H9 (cell line): ENCODE results near the gene CELF6. TPM values are rescaled to one million over a fixed set of nuclear protein-coding genes. Genes with fewer than 3 reads are reported as not detected.

Source experiments
- DNase-seq: peaks from one replicate; pipeline ENCODE4 v3.0.0-alpha.2; 2017
- H2AFZ ChIP-seq: one replicate; pipeline ENCODE4 v1.6.1; 2013; ENCODE audit warnings: mild to moderate bottlenecking, low read length, control low read depth, moderate library complexity
- H2AK5ac ChIP-seq: 2 replicates; pipeline ENCODE4 v1.6.1; 2013; ENCODE audit warnings: low read length, control low read depth, mixed read lengths; ENCODE audit not compliant: insufficient read length
- H2BK120ac ChIP-seq: one replicate; pipeline ENCODE4 v1.6.1; 2013; ENCODE audit warnings: low read depth, mild to moderate bottlenecking, low read length, control low read depth, inconsistent platforms; ENCODE audit not compliant: poor library complexity, severe bottlenecking
- H2BK12ac ChIP-seq: 2 replicates; pipeline ENCODE4 v1.6.1; 2013; ENCODE audit warnings: low read length, control low read depth, mixed read lengths, low read depth; ENCODE audit not compliant: insufficient read length
- H2BK15ac ChIP-seq: 2 replicates; pipeline ENCODE4 v1.6.1; 2013; ENCODE audit warnings: low read depth, low read length, control low read depth
- H2BK20ac ChIP-seq: one replicate; pipeline ENCODE4 v1.6.1; 2013; ENCODE audit warnings: low read depth, mild to moderate bottlenecking, low read length, control low read depth, inconsistent platforms; ENCODE audit not compliant: poor library complexity, severe bottlenecking
- H2BK5ac ChIP-seq: 2 replicates; pipeline ENCODE4 v1.6.1; 2013; ENCODE audit warnings: low read length, control low read depth, mixed read lengths; ENCODE audit not compliant: insufficient read length
- H3K14ac ChIP-seq: 2 replicates; pipeline ENCODE4 v1.6.1; 2013; ENCODE audit warnings: low read length, control low read depth; ENCODE audit not compliant: insufficient read depth
- H3K18ac ChIP-seq: 2 replicates; pipeline ENCODE4 v1.6.1; 2013; ENCODE audit warnings: low read depth, mild to moderate bottlenecking, mixed read lengths, low read length, control low read depth; ENCODE audit not compliant: insufficient read length
- H3K23ac ChIP-seq: 2 replicates; pipeline ENCODE4 v1.6.1; 2013; ENCODE audit warnings: low read length, control low read depth, mixed read lengths, low read depth; ENCODE audit not compliant: insufficient read length
- H3K23me2 ChIP-seq: 2 replicates; pipeline ENCODE4 v1.6.1; 2013; ENCODE audit warnings: low read depth, mild to moderate bottlenecking, mixed read lengths, low read length, control low read depth; ENCODE audit not compliant: insufficient read length, poor library complexity, severe bottlenecking
- H3K27ac ChIP-seq: 2 replicates; pipeline ENCODE4 v1.5.1; 2013; ENCODE audit warnings: low read length, control low read depth, mixed read lengths, low read depth; ENCODE audit not compliant: insufficient read length
- H3K27me3 ChIP-seq: 2 replicates; pipeline ENCODE4 v1.6.1; 2013; ENCODE audit warnings: low read length, control low read depth, inconsistent platforms; ENCODE audit not compliant: insufficient read depth
- H3K4ac ChIP-seq: 2 replicates; pipeline ENCODE4 v1.6.1; 2013; ENCODE audit warnings: low read depth, mild to moderate bottlenecking, control low read depth, inconsistent platforms, low read length, moderate library complexity
- H3K4me1 ChIP-seq: 2 replicates; pipeline ENCODE4 v1.6.1; 2013; ENCODE audit warnings: low read length, control low read depth, inconsistent platforms; ENCODE audit not compliant: insufficient read depth
- H3K4me2 ChIP-seq: 2 replicates; pipeline ENCODE4 v1.6.1; 2013; ENCODE audit warnings: low read length, control low read depth, mixed read lengths; ENCODE audit not compliant: insufficient read length, insufficient read depth
- H3K56ac ChIP-seq: 2 replicates; pipeline ENCODE4 v1.6.1; 2013; ENCODE audit warnings: low read depth, mild to moderate bottlenecking, mixed read lengths, low read length, control low read depth; ENCODE audit not compliant: insufficient read length
- H3K79me1 ChIP-seq: 2 replicates; pipeline ENCODE4 v1.6.1; 2013; ENCODE audit warnings: low read depth, mild to moderate bottlenecking, moderate library complexity, low read length, control low read depth, inconsistent platforms; ENCODE audit not compliant: insufficient read depth, poor library complexity, severe bottlenecking
- H3K79me2 ChIP-seq: 2 replicates; pipeline ENCODE4 v1.6.1; 2013; ENCODE audit warnings: low read length, control low read depth, inconsistent platforms; ENCODE audit not compliant: insufficient read depth
- H3K9ac ChIP-seq: 2 replicates; pipeline ENCODE4 v1.6.1; 2013; ENCODE audit warnings: low read length, control low read depth, mixed read lengths; ENCODE audit not compliant: insufficient read length; ENCODE audit errors: extremely low read depth
- H3K9me3 ChIP-seq: one replicate; pipeline ENCODE4 v1.6.1; 2013; ENCODE audit warnings: low read depth, low read length, inconsistent platforms; ENCODE audit not compliant: control insufficient read depth
- H3T11ph ChIP-seq: one replicate; pipeline ENCODE4 v1.6.1; 2013; ENCODE audit warnings: mild to moderate bottlenecking, low read length, control low read depth, inconsistent platforms
- H4K20me1 ChIP-seq: one replicate; pipeline ENCODE4 v1.6.1; 2013; ENCODE audit not compliant: control insufficient read depth, insufficient read length, insufficient read depth
- H4K5ac ChIP-seq: 2 replicates; pipeline ENCODE4 v1.6.1; 2013; ENCODE audit warnings: low read depth, mild to moderate bottlenecking, mixed read lengths, low read length, control low read depth; ENCODE audit not compliant: insufficient read length
- H4K8ac ChIP-seq: replicated peaks from 2 replicates; pipeline ENCODE4 v1.6.1; 2013; ENCODE audit warnings: low read length, control low read depth, mixed read lengths, low read depth; ENCODE audit not compliant: insufficient read length
- H4K91ac ChIP-seq: 2 replicates; pipeline ENCODE4 v1.6.1; 2013; ENCODE audit warnings: low read depth, mild to moderate bottlenecking, moderate library complexity, mixed read lengths, low read length, control low read depth; ENCODE audit not compliant: insufficient read length
- H3K27ac Mint-ChIP-seq, 3 experiments: 2 replicates in 2 of 3; 3 replicates in 1 of 3; pipeline ENCODE4 v1.8.0; 2020 to 2021; ENCODE audit warnings: mixed read lengths in 3 of 3, mild to moderate bottlenecking in 1 of 3, moderate library complexity in 1 of 3
- H3K27me3 Mint-ChIP-seq: 2 replicates; pipeline ENCODE4 v1.8.0; 2021; ENCODE audit warnings: low read depth, mild to moderate bottlenecking, moderate library complexity, mixed read lengths
- H3K36me3 Mint-ChIP-seq, 3 experiments: 2 replicates in 2 of 3; 3 replicates in 1 of 3; pipeline ENCODE4 v1.8.0; 2020 to 2021; ENCODE audit warnings: low read depth in 3 of 3, mixed read lengths in 3 of 3; ENCODE audit not compliant: insufficient read depth in 1 of 3
- H3K4me1 Mint-ChIP-seq, 2 experiments: 2 replicates each; pipeline ENCODE4 v1.8.0; 2020; ENCODE audit warnings: mixed read lengths in 2 of 2
- H3K4me3 Mint-ChIP-seq, 2 experiments: 2 replicates in 1 of 2; 3 replicates in 1 of 2; pipeline ENCODE4 v1.8.0; 2020 to 2021; ENCODE audit warnings: mild to moderate bottlenecking in 2 of 2, mixed read lengths in 2 of 2, moderate library complexity in 1 of 2
- H3K9me3 Mint-ChIP-seq, 2 experiments: 2 replicates in 1 of 2; 3 replicates in 1 of 2; pipeline ENCODE4 v1.8.0; 2020; ENCODE audit warnings: mild to moderate bottlenecking in 2 of 2, mixed read lengths in 2 of 2, moderate library complexity in 1 of 2
- CTCF ChIP-seq: fragments of 200-600 bp; sonication (generic); conservative IDR thresholded peaks from 3 replicates; pipeline ENCODE4 v1.8.0; 2021; ENCODE audit warnings: antibody characterized with exemption, mild to moderate bottlenecking
- WGBS: extraction: QIAGEN DNeasy Blood & Tissue Kit; methylation state at CpG from one replicate; pipeline ENCODE4 v1.1.7; 2013; ENCODE audit warnings: missing lambda C conversion rate, low lambda C conversion rate, mixed read lengths; ENCODE audit not compliant: insufficient read length; ENCODE audit errors: extremely low coverage; 5-methylcytosine and 5-hydroxymethylcytosine counted together
- total RNA-seq: library from RNA; stranded (reverse); gene quantifications from 2 replicates; pipeline ENCODE4 v1.2.1, GENCODE V29; 2021

Gene CELF6
- total RNA-seq, 1 experiment from 2014 or later: 0.13 TPM

GRCh38 chr15:72358121-72358520 lies 38.2 kb upstream of the CELF6 start:
- H3K79me1 ChIP-seq: no peaks in the 10 kb centered on the region
- H2BK15ac ChIP-seq: no peak overlapping the region
- H3K23ac ChIP-seq: no peak overlapping the region
- no peak overlapping the region for H2BK20ac ChIP-seq
- H3K27ac ChIP-seq: no peak overlapping the region
- H4K5ac ChIP-seq: no peak overlapping the region
- TF ChIP-seq CTCF: no peak
- H2AK5ac ChIP-seq: no peak overlapping the region
- H2AFZ ChIP-seq: no peak overlapping the region
- no peaks in the 10 kb centered on the region for H3K27me3 ChIP-seq
- no peak overlapping the region for H3T11ph ChIP-seq
- H4K20me1 ChIP-seq: no peaks in the 10 kb centered on the region
- H3K9me3 ChIP-seq: no peaks in the 10 kb centered on the region
- no peak overlapping the region for H3K4me2 ChIP-seq
- no peak overlapping the region for H3K56ac ChIP-seq
- WGBS: no CpG with 5 or more reads among the region's 3 CpGs
- H3K23me2 ChIP-seq: no peaks in the 10 kb centered on the region
- H3K36me3 Mint-ChIP-seq: peaks cover 2 to 13% (median 7%) of the 10 kb centered on the region in 3 experiments; a peak in 6 of 7 replicates
- H2BK5ac ChIP-seq: no peak overlapping the region
- H2BK12ac ChIP-seq: no peak overlapping the region
- no peaks in the 10 kb centered on the region for H3K27me3 Mint-ChIP-seq
- no peak overlapping the region for H3K18ac ChIP-seq
- H3K9ac ChIP-seq: no peak overlapping the region
- no peak overlapping the region for H2BK120ac ChIP-seq
- H3K9me3 Mint-ChIP-seq: no peaks in the 10 kb centered on the region
- H3K4me3 Mint-ChIP-seq: no peak overlapping the region
- H3K4ac ChIP-seq: no peak overlapping the region
- no peaks in the 10 kb centered on the region for H3K4me1 ChIP-seq
- no peak overlapping the region for H3K27ac Mint-ChIP-seq
- no peak overlapping the region for H4K91ac ChIP-seq
- H4K8ac ChIP-seq: no peak overlapping the region
- no peaks in the 10 kb centered on the region for H3K79me2 ChIP-seq
- H3K4me1 Mint-ChIP-seq: no peaks in the 10 kb centered on the region
- DNase-seq: no peak
- H3K14ac ChIP-seq: no peak overlapping the region
